ENCODE data around the gene TEDC1. TPM values are rescaled to one million over a fixed set of nuclear protein-coding genes. Genes with fewer than 3 reads are reported as not detected.

Gene TEDC1
- total RNA-seq, 1 donor from 2014 or later = 4.0 TPM

DNA sequence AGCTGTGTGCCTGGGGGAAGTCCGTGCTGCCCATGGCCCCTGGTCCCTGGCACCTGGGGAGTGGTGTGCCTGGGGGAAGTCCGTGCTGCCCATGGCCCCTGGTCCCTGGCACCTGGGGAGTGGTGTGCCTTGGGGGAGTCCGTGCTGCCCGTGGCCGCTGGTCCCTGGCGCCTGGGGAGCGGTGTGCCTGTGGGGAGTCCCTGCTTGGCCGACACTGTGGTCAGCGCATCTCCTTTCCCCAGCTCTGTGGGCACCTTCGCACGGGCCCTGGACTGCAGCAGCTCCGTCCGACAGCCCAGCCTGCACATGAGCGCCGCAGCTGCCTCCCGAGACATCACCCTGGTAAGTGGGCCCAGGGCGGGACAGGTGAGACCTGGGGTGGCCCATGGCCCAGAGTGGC, 30.9 kb upstream of the TEDC1 start:
- no peak overlapping the region for H3K27ac ChIP-seq (replicated peaks)
- intact Hi-C loops (cut with micrococcal nuclease) = no loop called here
- H3K4me1 ChIP-seq = peaks cover 28% of the 10 kb centered on the region
- TF ChIP-seq CTCF (IDR thresholded peaks at IDR 0.05; ENCODE audit: borderline replicate concordance) = no peak
- no peaks in the 10 kb centered on the region for H3K27me3 ChIP-seq (ENCODE audit: low read depth)
- H3K4me3 ChIP-seq = no peak overlapping the region
- peaks cover 64% of the 10 kb centered on the region for H3K36me3 ChIP-seq
- no peak for DNase-seq
- no peaks in the 10 kb centered on the region for H3K9me3 ChIP-seq (replicated peaks)

- H3K27me3 ChIP-seq (ENCODE audit: low read depth) = no peaks in the 10 kb centered on the region
- no peaks in the 10 kb centered on the region for H3K9me3 ChIP-seq (replicated peaks)
- peaks cover 62% of the 10 kb centered on the region for H3K36me3 ChIP-seq
- no peak for TF ChIP-seq CTCF (IDR thresholded peaks at IDR 0.05; ENCODE audit: borderline replicate concordance)
- peaks cover 33% of the 10 kb centered on the region for H3K4me1 ChIP-seq
- DNase-seq = no peak
- intact Hi-C loops (cut with micrococcal nuclease) = no loop called here
- H3K27ac ChIP-seq (replicated peaks) = no peak overlapping the region
- no peak overlapping the region for H3K4me3 ChIP-seq
Measured at GRCh38 chr14:105460616-105461015, 30.4 kb upstream of the TEDC1 start.

DNA sequence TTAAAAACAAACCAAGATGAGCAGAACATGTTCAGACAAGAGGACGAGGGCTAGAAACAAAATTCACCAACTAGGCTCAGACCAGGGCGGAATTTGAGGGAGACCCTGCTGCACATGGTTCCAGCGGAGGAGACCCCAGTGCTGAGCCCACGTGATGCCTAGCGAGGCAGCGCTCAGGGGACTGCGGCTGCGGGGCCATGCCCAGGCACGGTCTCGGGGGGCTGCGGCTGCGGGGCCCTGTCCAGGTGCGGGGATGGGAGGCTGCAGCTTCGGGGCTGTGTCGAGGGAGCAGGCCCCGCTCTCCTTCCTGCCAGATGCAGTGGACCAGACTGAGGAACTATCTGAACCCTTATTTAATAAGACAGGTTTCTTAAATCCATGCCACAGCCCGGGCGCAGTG, 29.1 kb upstream of the TEDC1 start:
- H3K9me3 ChIP-seq (replicated peaks) = no peaks in the 10 kb centered on the region
- peaks cover 55% of the 10 kb centered on the region for H3K36me3 ChIP-seq
- intact Hi-C loops (cut with micrococcal nuclease) = no loop called here
- no peak for TF ChIP-seq CTCF (IDR thresholded peaks at IDR 0.05; ENCODE audit: borderline replicate concordance)
- no peak for DNase-seq
- H3K4me3 ChIP-seq = no peak overlapping the region
- peak overlapping the region; percentile 75 for H3K27ac ChIP-seq (replicated peaks)
- H3K27me3 ChIP-seq (ENCODE audit: low read depth) = no peaks in the 10 kb centered on the region
- H3K4me1 ChIP-seq = peaks cover 37% of the 10 kb centered on the region

DNA sequence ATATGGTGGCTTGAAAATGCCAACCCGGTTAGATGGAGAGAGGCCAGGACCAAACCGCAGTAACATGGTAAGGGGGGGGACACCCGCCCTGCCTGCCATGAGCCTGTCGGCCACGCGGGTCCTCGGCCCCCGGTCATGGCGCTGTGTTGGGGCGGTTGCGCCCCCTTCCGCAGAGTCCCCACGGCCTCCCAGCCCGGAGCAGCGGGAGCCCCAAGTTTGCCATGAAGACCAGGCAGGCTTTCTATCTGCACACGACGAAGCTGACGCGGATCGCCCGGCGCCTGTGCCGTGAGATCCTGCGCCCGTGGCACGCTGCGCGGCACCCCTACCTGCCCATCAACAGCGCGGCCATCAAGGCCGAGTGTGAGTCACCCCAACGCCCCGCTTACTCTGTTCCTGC, 26.5 kb upstream of the TEDC1 start:
- Histone ChIP-seq H3K9me3 (replicated peaks) (no peaks in the 10 kb centered on the region), H3K4me3 (no peak overlapping the region), H3K27ac (replicated peaks) (peak overlapping the region; percentile 100), H3K4me1 (peaks cover 59% of the 10 kb centered on the region), H3K36me3 (peaks cover 50% of the 10 kb centered on the region), H3K27me3 (ENCODE audit: low read depth) (no peaks in the 10 kb centered on the region)
- no peak for DNase-seq
- TF ChIP-seq CTCF (IDR thresholded peaks at IDR 0.05; ENCODE audit: borderline replicate concordance) = no peak
- intact Hi-C loops (cut with micrococcal nuclease) = no loop called here

GRCh38 chr14:105465209-105466031, 25.6 kb upstream of the TEDC1 start:
- DNase-seq = peak; percentile 71
- H3K36me3 ChIP-seq = peaks cover 49% of the 10 kb centered on the region
- TF ChIP-seq CTCF (IDR thresholded peaks at IDR 0.05; ENCODE audit: borderline replicate concordance) = no peak
- no peaks in the 10 kb centered on the region for H3K27me3 ChIP-seq (ENCODE audit: low read depth)
- H3K4me1 ChIP-seq = peaks cover 68% of the 10 kb centered on the region
- H3K4me3 ChIP-seq = peak overlapping the region; percentile 92
- no peaks in the 10 kb centered on the region for H3K9me3 ChIP-seq (replicated peaks)
- peak overlapping the region; percentile 100 for H3K27ac ChIP-seq (replicated peaks)
- intact Hi-C loops (cut with micrococcal nuclease) = no loop called here

Measured in left ventricle myocardium inferior (tissue), 1 donor.